Measurements from ENCODE around the gene ERFL.

ERFL gene

DNA sequence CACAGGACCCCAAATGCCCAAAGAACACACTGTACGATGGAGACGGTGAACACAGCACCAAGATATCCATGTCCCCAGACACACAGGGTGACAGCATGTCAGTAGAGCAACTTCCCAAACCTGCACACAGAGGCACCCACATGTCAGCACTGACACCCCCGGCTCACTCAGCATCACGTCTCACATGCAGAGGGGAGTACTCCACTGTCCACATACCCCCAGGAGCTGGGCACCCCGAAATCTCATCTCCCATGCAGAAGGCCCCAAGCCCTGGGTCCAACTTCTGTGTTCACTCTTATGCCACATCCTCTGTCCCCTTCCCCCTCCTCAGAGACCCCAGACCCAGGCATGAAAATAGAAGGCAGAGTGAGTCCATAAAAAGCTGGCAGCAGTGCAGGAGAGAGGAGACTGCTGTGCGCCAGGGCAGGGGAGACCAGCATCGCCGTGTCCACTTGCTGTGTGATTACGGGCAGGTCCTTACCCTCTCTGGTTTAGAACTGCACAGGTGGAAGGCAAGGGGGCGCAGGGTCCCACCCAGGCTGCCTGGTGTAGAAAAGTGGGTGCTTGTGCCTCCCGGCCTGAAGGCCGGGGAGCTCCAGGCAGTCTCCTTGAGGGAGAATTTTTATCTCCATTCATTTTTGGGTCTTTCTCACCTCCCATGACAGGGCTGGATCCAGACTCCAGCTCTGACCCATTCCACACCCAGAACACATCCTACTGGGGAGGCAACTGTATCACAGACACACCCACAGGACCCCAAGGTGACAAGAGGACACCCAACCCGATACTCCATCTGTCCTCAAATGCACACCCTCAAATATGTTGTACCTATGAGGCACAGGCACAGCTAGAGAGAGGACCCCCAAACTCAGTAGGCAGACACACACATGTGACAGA lies 17.0 kb downstream of the ERFL start:
- H3K4me3 ChIP-seq (ENCODE audit: low read length) = no peak overlapping the region
- TF ChIP-seq, protein P1, sequence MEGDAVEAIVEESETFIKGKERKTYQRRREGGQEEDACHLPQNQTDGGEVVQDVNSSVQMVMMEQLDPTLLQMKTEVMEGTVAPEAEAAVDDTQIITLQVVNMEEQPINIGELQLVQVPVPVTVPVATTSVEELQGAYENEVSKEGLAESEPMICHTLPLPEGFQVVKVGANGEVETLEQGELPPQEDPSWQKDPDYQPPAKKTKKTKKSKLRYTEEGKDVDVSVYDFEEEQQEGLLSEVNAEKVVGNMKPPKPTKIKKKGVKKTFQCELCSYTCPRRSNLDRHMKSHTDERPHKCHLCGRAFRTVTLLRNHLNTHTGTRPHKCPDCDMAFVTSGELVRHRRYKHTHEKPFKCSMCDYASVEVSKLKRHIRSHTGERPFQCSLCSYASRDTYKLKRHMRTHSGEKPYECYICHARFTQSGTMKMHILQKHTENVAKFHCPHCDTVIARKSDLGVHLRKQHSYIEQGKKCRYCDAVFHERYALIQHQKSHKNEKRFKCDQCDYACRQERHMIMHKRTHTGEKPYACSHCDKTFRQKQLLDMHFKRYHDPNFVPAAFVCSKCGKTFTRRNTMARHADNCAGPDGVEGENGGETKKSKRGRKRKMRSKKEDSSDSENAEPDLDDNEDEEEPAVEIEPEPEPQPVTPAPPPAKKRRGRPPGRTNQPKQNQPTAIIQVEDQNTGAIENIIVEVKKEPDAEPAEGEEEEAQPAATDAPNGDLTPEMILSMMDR (conservative IDR thresholded peaks at IDR 0.05; ENCODE audit: low read length) = no peak
- no peak for DNase-seq (ENCODE audit: low read depth)

DNA sequence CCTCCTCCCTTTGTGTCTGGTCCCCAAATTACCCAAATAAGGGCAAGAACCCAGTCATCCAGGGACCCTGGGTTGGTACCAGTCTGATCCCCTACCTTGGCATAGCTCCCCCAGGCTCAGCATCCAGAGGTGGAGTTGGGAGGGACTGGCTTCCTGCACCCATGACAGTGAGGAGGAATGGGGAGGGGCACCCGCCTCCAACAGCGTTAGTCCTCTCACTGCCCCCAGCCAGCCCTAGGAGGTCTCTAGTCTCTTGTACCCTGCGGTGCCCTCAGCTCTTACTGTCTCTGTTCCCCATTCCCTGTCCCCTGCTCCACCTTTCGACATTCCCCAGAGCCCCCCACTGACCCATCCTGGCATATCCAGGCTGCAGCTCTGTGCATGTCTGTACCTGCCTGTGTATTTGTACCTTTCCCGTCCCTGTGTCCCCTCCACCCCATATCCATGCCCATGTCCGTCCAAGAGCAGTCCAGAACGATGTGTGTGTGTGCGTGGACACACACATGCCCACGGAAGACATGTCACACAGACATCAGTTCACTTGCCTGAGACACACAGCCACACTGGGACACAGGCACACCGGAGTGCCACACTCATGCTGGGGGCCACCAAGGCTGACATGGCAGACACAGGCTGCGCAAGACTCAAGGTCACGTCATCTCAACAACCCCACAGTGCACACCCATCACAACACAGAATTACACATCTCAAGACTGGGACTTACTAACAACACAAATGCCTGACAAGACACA lies 17.8 kb downstream of the ERFL start:
- DNase-seq (ENCODE audit: low read depth) = no peak
- H3K4me3 ChIP-seq (ENCODE audit: low read length) = no peak overlapping the region
- TF ChIP-seq, protein P1 (conservative IDR thresholded peaks at IDR 0.05; ENCODE audit: low read length) = no peak

GRCh38 chr19:41909706-41910105 lies 18.5 kb downstream of the ERFL start:
- no peak for DNase-seq (ENCODE audit: low read depth)
- TF ChIP-seq, protein P1 (conservative IDR thresholded peaks at IDR 0.05; ENCODE audit: low read length) = no peak
- no peak overlapping the region for H3K4me3 ChIP-seq (ENCODE audit: low read length)

DNA sequence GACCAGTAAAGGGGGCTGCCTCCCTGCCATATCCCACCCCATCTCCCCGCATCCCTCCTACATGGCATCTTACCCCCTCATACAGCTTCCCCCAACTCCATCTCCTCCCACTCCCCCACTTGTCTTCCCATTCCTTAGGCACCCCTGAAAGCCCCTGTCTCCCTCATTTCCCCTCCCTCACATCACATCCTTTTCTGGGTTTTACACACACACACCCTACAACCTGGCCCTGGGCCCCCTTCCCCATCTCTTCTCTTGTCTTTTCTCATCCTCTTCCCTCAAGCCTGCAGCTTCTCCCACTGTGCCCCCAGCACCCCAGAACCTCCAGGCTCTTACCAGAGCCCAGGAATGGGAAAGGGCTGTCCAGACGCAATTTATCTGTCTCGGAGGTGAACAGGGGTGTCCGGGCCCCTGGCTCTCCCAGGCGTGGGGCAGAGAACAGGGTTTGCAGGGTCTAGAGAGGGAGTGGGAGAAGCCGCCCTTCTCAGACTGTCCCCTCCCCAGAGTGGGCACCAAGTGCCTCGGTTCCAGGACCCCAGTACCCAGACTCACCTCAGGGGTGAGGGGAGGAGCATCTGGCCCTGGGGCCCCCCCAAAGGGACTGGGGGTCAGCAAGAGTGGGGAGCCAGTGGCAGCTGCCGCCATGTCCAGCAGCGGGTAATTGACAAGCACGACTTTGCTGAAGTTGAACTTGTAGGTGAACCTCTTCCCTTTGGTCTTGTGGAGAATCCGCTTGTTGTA lies 19.4 kb downstream of the ERFL start:
- H3K4me3 ChIP-seq (ENCODE audit: low read length) = no peak overlapping the region
- TF ChIP-seq, protein P1 (conservative IDR thresholded peaks at IDR 0.05; ENCODE audit: low read length) = no peak
- no peak for DNase-seq (ENCODE audit: low read depth)

DNA sequence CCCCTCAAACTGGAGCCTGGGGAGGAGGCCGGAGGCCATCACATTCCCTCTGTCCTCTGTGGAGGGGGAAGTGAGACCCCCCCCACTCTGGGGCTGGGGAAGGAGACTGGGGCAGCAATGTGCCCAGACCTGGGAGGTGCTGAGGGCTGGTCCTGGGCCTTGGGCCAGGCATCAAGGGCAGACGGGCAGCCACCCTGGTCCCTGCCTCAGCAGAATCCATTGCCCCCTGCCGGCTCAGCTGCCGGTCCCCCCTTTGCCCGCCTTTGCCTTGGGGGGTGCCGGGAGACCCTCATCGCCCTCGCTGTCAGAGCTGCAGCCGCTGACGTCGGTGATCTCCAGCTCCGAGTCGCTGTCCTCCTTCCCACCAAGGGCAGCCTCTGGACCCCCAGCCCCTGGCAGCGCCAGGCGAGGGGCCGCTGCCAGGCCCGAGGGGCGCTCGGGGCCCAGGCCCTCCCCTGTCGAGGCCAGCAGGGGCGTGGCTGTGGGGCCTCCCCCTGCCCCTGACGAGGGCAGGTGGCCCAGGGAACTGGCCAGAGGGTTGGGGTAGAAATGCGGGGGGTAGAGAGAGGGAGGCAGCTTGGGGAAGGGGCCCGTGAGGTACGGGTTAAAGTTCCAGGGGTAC lies 20.1 kb downstream of the ERFL start:
- TF ChIP-seq, protein P1 (conservative IDR thresholded peaks at IDR 0.05; ENCODE audit: low read length) = no peak

GRCh38 chr19:41906916-41907680 lies 21.2 kb downstream of the ERFL start:
- H3K4me3 ChIP-seq (ENCODE audit: low read length) = no peak overlapping the region
- TF ChIP-seq, protein P1 (conservative IDR thresholded peaks at IDR 0.05; ENCODE audit: low read length) = no peak
- no peak for DNase-seq (ENCODE audit: low read depth)

More for the DNA sequence above, 20.1 kb downstream of the ERFL start:
- no peak for DNase-seq (ENCODE audit: low read depth)
- H3K4me3 ChIP-seq (ENCODE audit: low read length) = no peak overlapping the region
